Retina (tissue), 1 donor: ENCODE results near the gene CHAD.

ENCODE experiments used
- DNase-seq: peaks from one replicate; pipeline ENCODE4 v3.0.0-alpha.2; 2016

CHAD gene

DNA sequence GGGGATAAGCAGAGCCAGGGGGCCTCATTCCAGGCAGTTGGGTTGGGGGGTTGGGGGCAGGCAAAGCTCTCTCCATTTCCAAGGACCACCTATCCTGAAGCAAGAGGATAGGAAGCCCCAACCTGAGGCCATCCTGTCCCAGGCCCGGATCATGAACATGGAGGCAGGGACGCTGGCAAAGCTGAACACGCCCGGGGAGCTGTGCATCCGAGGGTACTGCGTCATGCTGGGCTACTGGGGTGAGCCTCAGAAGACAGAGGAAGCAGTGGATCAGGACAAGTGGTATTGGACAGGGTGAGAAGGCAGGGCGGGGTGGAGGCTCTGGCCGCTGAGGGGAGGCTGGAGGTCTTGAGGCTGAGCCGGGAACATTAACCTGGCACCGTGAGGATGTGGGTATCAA is 3.6 kb upstream of the CHAD start:
- no peak for DNase-seq

DNA sequence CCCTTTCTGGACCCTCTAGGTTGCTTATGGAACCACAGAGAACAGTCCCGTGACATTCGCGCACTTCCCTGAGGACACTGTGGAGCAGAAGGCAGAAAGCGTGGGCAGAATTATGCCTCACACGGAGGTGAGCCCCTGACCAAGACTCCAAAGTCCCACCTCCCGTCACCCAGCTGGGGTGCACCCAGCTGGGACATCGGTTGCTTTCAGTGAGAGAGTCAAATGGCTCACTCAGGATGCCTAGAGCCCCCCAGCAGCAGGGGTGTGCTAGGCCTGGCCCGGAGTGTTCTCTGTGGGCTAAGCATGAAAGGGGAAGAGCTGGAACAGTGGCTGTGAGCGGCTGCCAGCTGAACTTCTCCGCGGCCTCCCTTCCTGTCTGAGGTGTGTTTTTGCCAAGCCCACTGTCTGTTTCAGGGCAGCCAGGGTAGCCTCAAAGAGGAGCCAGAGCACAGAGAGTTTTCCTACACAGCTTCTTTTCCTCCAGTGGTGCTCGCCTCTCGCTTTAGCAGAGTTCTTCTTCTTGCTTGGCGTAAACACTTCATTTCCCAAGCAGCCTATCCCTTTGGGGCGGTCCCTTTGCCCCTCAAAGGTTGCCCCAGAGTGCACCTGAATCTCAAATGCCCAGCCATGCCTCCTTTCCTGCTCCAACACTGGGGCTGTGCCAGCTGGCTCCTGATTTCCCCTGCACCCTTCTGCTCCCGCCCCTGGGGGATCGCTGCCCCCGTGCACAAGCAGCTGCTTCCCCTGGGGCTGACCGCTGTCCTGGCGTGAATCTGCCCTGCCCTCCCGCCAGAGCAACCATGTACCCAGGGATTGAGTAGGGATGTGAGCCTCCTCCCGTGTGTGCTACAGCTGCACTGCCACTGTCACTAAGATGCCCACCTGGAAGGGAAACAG is 2.6 kb upstream of the CHAD start:
- DNase-seq = no peak

GRCh38 chr17:50470426-50470825 is 1.7 kb upstream of the CHAD start:
- DNase-seq = no peak

DNA sequence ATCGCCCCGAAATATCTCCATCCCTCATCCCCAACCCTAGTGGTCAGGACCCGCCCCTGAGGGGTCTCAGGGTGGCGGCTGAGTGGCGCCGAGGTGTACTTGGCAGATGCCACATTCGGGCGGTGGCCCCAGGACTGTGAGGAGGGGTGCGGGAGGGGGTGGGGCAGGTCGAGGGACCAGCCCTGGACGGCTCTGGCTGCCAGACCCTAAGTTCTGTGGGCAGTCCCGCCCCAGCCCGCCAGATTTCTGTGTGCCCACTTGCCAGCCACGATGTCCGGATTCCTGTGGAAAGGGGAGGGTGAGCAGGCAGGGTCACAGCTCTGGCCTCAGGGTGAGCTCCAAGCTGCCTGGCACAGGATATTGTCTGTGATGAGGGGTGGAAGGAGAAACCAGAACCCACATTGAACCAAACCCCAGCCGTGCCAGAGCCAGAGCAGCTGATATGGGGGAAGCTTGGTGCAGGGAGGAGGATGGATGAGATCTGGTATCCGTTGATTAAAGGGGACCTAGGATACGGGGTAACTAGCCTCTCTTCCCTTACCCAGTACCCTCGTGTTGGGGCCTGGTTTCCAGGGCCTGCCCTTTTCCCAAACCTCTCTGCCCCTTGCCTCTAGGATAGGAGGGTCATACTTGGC is 1.1 kb upstream of the CHAD start:
- DNase-seq = no peak

DNA sequence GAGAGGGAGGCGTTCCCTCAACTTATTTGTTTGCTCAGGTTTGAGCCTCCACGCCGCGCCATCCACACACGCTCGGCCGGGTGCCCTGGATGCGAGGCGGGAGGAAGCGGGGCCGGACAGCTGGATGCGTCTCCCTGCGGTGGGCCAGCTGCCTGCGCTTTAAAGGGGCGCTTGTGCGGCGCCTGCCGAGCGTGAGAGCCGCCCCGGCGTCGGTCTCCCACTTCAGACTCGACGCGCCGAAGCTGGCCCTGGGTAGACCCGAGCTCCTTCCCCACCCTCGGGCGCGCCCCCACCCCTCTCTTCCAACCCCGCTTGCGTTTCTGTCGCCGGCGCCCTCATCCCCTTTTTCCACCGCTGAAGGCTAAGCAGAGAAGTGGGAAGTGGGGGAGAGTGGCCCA is 527 bp upstream of the CHAD start:
- no peak for DNase-seq

GRCh38 chr17:50467855-50468303 is 801 bp downstream of the CHAD start:
- no peak for DNase-seq

- DNase-seq = no peak
Observed at GRCh38 chr17:50467114-50467854, 1.4 kb downstream of the CHAD start.

DNA sequence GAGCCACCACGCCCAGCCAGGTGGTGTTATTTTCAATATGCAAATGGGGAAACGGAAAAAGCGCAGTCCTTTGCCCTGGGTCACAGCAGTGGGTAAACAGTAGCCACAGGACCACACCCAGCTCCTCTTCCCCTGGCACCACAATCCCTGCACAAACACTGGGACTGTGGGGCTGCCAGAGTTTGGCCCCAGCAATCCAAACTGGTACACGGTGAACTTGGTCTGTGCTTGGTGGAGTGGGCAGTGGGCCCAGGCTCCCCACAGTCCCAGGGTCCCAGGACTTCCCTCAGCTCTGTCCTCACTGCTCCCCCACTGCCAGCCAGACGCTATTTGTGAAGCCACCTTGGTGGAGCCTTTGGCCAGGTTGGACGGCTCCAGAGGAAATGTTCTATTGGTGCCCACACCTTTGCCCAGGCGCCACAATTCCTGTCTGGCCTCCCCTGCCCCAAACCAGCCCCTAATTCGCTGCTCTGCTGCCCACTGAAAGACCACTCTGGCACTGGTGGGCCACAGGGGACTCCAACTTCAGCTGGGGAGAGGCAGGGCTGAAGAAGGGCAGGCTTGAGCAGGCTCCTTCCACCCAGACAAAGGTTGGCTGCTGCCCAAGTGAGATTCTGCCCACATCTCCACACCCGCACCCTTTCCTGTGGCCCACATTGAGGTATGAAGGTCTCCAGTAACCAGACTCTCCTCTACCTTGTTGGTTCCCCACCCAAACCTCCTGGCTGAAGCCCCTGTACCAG is 2.1 kb downstream of the CHAD start:
- DNase-seq = no peak

GRCh38 chr17:50465635-50466034 is 3.0 kb downstream of the CHAD start:
- DNase-seq = no peak

- no peak for DNase-seq
Observed at GRCh38 chr17:50465171-50465570, 3.5 kb downstream of the CHAD start.

- DNase-seq = no peak
Observed at GRCh38 chr17:50464736-50465135, 3.9 kb downstream of the CHAD start.

DNA sequence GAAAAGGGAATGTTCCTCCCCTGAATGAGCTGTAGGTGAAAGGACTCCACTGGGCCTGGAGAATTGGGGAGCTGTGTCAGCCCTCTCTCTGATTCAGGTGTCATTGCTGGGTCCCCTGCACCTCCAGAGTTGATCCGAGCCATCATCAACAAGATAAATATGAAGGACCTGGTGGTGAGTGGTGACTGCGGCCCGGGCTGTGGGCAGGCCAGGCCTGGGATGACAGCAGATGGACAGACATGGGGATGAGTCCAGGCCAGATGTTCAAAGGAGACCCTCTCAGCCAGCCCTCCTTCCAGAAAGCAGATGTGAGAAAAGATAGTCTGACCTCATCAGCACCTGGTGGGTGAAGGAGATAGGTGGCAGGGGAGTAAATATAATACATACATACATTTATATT is 4.6 kb downstream of the CHAD start:
- DNase-seq = no peak

- no peak for DNase-seq
Observed at GRCh38 chr17:50462446-50462845, 6.2 kb downstream of the CHAD start.

DNA sequence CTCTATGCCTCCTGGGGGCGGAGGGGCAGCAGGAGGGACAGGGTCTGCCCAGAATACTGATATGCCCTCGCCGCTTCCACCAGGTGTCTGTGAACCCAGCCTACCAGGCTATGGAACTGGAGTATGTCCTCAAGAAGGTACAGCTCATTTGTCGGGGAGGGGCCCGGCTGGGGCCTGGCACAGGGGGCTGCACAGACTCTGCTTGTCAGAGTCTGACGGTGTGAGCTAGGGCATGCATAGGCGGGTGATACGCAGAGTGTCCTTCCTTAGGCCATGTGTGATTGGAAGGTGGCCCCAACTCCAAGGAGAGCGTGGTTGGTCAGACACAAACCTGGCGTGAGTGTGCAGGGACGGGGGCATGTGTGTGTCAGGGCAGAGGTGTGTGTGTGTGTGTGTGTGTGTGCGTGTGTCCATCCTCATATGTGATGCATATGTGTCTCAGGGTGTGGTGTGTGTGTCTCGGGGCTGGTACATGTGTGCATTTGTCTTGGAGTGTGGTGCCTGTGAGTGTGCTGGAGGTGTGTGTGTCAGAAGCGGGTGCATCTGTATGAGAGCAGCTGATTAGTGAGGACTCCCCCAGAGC is 7.0 kb downstream of the CHAD start:
- DNase-seq = no peak

- DNase-seq = no peak
Observed at GRCh38 chr17:50460831-50461526, 7.7 kb downstream of the CHAD start.

DNA sequence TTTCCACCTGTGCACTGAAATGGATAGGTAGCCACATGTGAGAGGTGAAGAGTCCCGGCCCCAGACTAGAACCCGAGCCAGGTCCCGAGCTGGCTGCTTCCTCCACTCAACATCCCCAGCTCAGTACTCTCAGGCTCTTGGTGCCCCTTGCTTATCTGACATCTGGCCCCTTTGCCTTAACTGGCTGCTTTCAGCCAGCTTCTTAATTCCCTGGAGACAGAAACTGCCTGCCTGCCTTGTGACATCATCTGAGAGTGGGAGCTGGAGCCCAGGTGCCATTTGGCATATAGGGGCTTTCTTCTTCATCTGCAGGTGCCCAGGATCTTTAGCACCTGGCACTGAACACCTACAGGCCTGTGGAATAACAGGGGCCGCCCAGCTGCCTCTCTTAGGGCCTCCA is 8.9 kb downstream of the CHAD start:
- no peak for DNase-seq

DNA sequence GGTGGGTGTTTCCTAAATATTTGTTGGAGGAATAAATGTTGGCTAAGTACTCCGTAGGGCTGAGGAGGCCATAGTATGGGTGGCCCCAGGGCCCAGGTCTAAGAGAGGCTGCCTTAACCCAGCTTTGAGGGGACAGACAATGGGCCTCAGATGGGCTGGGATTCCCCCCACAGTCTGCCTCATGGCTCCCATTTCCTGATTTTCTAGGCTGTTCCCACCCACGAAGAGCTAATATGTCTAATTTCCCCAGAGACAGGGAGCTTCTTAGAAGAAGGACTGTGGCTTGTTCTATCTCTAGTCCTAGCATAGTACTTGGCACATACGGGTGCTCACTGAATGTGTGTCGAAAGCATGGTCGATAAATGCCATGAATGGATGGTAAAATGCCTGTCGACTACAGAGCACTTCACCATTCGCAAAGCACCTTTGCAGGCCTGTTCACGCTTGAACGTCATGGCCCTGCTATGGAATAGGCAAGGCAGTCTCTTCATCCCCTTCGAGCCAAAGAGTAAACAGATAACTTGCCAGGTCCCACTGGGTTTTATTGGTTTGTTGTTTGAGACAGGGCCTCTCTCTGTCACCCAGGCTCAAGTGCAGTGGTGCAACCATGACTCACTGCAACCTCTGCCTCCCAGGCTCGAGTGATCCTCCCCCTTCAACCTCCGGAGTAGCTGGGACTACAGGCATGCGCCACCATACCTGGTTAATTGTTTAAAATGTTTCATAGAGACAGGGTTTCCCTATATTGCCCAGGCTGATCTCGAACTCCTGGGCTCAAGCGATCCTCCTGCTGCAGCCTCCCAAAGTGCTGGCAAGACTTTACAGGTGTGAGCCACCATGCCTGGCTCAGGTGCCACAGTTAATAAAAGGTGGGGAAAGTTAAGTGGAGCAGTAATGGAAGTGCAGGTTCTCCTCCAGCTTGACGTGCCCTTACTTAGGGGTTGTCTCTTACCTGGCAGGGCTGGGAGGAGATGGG is 9.7 kb downstream of the CHAD start:
- no peak for DNase-seq

GRCh38 chr17:50458270-50458669 is 10.4 kb downstream of the CHAD start:
- no peak for DNase-seq

DNA sequence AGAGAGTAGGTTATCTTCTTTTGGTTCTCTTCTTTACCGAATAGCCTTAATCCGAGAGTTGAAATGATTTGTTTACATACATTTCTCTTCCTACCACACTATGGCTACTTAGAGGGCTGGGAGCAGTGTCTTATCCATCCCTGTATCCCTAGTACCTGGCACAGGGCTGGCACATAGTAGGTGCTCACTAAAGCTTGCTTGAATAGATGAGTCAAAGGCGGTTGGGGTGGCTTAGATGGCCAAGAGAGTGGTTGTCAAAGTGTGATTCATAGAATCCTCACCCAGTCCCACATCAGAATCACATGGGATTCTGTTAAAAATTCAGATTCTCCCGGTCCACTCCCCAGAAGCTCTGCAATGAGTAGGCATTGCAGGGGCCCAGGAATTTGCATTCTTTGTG is 11.1 kb downstream of the CHAD start:
- no peak for DNase-seq

GRCh38 chr17:50453901-50454300 is 14.8 kb downstream of the CHAD start:
- DNase-seq = no peak
